T-helper 2 cell treated with Interferon-gamma antibody and Interleukin-4, amounts not matched to agents 5 μg/mL and 100 μg/mL, for 36 hours (primary cell): ENCODE measurements around the gene DNM1L.
"Not testable (repeated sequence)": the region's sequence is repeated elsewhere in the genome, so short reads cannot be mapped to it uniquely, and the experiment has no call there.

Experiments used
- DNase-seq: peaks from one replicate; pipeline ENCODE4 v3.0.0; 2021; ENCODE audit warnings: low spot score
- H3K27ac Mint-ChIP-seq: one replicate; pipeline ENCODE4 v1.8.0; 2021; ENCODE audit warnings: mild to moderate bottlenecking, mixed read lengths
- H3K27me3 Mint-ChIP-seq: one replicate; pipeline ENCODE4 v1.8.0; 2021; ENCODE audit warnings: low read depth, mixed read lengths
- H3K36me3 Mint-ChIP-seq: one replicate; pipeline ENCODE4 v1.8.0; 2021; ENCODE audit warnings: low read depth, mixed read lengths
- H3K4me1 Mint-ChIP-seq: one replicate; pipeline ENCODE4 v1.8.0; 2021; ENCODE audit warnings: low read depth, mixed read lengths
- H3K4me3 Mint-ChIP-seq: one replicate; pipeline ENCODE4 v1.8.0; 2022; ENCODE audit warnings: mild to moderate bottlenecking, moderate library complexity, mixed read lengths
- H3K9me3 Mint-ChIP-seq: one replicate; pipeline ENCODE4 v1.8.0; 2021; ENCODE audit warnings: mixed read lengths

DNM1L gene

DNA sequence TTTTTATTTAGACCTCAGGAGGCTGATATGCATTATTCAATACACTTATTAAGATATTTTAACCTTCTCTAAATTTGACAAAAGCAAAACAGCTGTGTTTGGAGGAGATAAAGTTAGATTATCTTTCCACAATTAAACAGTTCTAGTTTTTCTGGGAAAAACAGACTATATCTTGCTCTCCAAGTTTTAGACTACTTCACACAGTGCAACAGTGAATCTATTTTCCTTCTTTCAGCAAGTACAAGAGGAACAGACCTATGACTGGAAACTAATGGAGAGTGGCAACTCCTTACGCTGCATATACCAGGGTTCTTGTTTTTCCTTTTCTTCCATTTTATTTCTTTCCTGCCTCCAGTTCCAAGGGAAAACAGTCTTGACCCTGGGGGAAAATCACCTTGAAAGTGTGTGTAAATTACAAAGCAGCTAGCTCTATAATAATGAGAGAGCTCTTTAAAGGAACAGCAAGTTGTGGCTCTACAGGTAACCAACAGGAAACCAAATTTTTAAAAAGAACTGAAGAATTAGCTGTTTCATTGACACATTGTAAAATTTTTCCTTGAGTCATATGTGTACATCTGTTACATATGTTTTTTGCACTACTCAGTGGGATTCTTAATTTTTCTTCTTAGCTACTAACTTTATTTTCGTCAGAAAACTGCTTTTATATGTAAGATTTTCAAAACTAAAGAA lies 27.4 kb downstream of the DNM1L start:
- H3K4me3 Mint-ChIP-seq: peak overlapping the region; percentile 37
- peak overlapping the region; percentile 56 for H3K27ac Mint-ChIP-seq
- peaks cover 37% of the 10 kb centered on the region for H3K36me3 Mint-ChIP-seq

DNA sequence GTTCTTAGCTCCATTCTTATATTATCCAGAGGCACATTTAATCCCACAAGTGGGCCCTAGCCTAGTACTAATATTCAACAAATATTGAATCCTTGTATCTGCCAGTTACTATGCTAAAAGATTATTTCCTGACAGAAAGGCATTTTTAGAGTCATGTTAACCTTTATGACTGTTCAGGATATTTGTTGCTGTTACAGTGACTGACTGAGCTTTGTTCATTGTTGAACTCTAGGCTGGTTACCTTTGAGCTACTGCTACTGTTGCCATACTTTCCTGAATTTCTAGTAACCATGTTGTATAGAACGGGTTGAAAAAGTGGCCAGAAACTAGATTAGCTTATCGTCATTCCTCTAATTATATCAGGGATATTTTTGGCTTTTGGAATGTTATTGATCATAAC lies 29.8 kb downstream of the DNM1L start:
- Mint-ChIP-seq H3K36me3 (peaks cover 35% of the 10 kb centered on the region), H3K27ac (no peak overlapping the region), H3K4me1 (peaks cover 36% of the 10 kb centered on the region), H3K4me3 (no peak overlapping the region), H3K27me3 (no peaks in the 10 kb centered on the region), H3K9me3 (no peaks in the 10 kb centered on the region)
- no peak for DNase-seq

More for the DNA sequence above, 27.4 kb downstream of the DNM1L start:
- DNase-seq: no peak
- Mint-ChIP-seq H3K4me1 (peaks cover 47% of the 10 kb centered on the region), H3K9me3 (no peaks in the 10 kb centered on the region), H3K27me3 (no peaks in the 10 kb centered on the region)

DNA sequence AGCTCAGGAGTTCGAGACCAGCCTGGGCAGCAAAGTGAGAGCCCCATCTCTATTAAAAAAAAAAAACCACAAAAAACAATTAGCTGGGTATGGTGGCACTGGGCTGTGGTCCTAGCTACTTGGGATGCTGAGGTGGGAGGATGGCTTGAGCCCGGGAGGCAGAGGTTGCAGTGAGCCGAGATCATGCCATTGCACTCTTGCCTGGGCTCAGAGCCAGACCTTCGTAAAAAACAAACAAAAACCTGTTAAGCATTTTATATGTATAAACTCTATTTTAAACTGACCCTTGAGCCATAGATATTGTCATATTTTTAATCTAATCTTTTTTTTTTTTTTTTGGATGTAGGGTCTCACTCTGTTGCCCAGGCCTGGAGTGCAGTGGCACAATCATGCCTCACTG lies 35.7 kb downstream of the DNM1L start:
- H3K27me3 Mint-ChIP-seq: no peaks in the 10 kb centered on the region
- no peak overlapping the region for H3K4me3 Mint-ChIP-seq
- peaks cover 31% of the 10 kb centered on the region for H3K36me3 Mint-ChIP-seq
- H3K9me3 Mint-ChIP-seq: no peaks in the 10 kb centered on the region
- DNase-seq: no peak
- H3K27ac Mint-ChIP-seq: no peak overlapping the region
- H3K4me1 Mint-ChIP-seq: peaks cover 5% of the 10 kb centered on the region

DNA sequence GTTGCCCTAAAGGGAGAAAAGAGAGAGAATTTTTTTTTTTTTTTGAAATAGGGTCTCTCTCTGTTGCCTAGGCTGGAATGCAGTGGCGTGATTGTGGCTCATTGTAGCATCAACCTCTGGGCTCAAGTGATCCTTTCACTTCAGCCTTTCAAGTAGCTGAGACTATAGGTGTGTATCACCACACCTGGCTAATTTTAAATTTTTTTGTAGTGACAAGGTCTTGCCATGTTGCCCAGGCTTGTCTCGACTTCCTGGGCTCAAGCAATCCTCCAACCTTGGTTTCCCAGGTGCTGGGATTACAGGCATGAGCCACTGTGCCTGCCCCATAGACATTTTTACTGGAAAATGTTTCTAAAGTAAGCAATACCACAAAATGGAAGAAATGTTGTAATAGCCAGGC lies 39.8 kb downstream of the DNM1L start:
- no peak overlapping the region for H3K27ac Mint-ChIP-seq
- no peak for DNase-seq
- H3K4me1 Mint-ChIP-seq: no peaks in the 10 kb centered on the region
- H3K36me3 Mint-ChIP-seq: peaks cover 30% of the 10 kb centered on the region
- H3K9me3 Mint-ChIP-seq: no peaks in the 10 kb centered on the region
- H3K27me3 Mint-ChIP-seq: no peaks in the 10 kb centered on the region
- no peak overlapping the region for H3K4me3 Mint-ChIP-seq

DNA sequence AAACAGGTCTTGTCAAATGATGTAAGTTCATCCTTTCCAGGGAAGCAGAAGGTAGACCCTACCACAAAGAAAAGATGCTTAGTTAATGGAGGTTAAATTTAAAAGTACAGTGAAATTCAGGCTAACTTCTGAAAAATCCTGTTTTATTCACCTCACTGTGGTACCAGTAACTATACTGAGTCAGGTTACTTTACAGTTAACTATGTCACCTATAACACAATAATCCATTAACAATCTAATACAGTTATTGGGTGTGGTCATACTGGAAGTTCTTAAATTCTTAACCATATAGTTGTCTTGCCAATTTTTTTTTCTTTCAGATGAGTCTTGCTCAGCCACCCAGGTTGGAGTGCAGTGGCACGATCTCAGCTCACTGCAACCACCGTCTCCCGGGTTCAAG lies 46.2 kb downstream of the DNM1L start:
- H3K4me3 Mint-ChIP-seq, H3K4me1 Mint-ChIP-seq, H3K9me3 Mint-ChIP-seq, H3K27me3 Mint-ChIP-seq, H3K27ac Mint-ChIP-seq, DNase-seq: not testable (repeated sequence)
- H3K36me3 Mint-ChIP-seq: peaks cover 49% of the 10 kb centered on the region

DNA sequence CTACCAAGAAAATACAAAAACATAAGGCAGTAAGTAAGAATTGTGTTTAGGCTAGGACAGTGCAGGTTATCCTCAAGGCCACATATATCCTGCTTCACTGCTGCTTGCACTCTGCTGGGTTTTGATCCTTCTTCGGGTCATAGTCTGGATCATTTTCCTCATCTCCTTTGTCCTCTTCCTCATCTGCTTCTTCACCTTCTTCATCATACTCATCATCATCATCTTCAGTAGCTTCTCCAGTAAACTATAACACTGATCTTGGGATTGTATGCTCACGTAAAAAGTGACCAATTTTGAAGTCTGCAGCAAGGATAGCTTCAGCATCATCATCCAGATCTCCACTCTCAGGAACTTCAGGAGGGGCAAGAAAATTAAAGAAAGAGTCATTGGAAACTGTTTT lies 47.2 kb downstream of the DNM1L start:
- Mint-ChIP-seq H3K27ac (peak overlapping the region; percentile 1), H3K4me3 (no peak overlapping the region), H3K9me3 (no peaks in the 10 kb centered on the region), H3K36me3 (peaks cover 51% of the 10 kb centered on the region), H3K4me1 (peaks cover 4% of the 10 kb centered on the region), H3K27me3 (no peaks in the 10 kb centered on the region)
- no peak for DNase-seq

DNA sequence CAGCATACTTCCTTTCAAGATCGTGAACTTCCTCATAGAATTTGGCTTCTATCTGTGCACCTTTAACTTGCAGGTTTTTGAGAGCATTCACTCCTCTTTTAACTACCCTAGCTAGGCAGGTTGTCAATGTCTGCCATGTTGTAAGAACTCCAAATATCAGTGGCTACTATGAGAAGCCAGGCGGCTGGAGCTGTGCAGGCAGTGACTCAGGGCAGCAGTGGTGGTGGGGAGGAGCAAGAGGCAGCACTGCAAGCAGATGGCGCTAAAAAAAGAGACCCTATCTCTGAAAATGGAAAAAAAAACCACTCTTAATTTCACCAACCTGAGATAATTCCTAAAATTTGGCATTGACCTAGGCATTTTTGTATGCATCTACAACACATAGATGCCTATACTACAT lies 48.1 kb downstream of the DNM1L start:
- Mint-ChIP-seq H3K27ac (peak overlapping the region; percentile 35), H3K36me3 (peaks cover 47% of the 10 kb centered on the region), H3K4me1 (peaks cover 4% of the 10 kb centered on the region), H3K27me3 (no peaks in the 10 kb centered on the region), H3K9me3 (no peaks in the 10 kb centered on the region), H3K4me3 (no peak overlapping the region)
- DNase-seq: no peak

DNA sequence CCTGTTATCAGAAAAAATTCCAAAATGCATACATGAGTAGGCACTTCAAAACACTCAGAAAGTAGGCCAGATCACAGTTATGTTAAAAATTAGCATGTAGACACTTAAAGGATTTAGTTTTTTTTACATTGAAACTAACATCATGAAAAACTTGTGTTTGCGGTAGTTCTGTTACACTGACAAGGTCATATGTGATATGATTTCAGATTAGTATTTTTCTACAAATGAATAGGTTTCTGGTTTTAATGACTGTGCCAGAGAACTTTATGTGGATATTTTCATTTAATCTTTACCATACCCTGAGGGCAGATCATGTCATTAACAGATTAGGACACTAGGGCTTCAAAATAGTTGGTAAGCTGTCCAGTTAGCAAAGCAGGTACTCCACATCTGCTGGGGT lies 55.9 kb downstream of the DNM1L start:
- peaks cover 1% of the 10 kb centered on the region for H3K4me1 Mint-ChIP-seq
- H3K9me3 Mint-ChIP-seq: no peaks in the 10 kb centered on the region
- H3K36me3 Mint-ChIP-seq: peaks cover 46% of the 10 kb centered on the region
- no peak for DNase-seq
- no peak overlapping the region for H3K4me3 Mint-ChIP-seq
- no peaks in the 10 kb centered on the region for H3K27me3 Mint-ChIP-seq
- H3K27ac Mint-ChIP-seq: no peak overlapping the region

DNA sequence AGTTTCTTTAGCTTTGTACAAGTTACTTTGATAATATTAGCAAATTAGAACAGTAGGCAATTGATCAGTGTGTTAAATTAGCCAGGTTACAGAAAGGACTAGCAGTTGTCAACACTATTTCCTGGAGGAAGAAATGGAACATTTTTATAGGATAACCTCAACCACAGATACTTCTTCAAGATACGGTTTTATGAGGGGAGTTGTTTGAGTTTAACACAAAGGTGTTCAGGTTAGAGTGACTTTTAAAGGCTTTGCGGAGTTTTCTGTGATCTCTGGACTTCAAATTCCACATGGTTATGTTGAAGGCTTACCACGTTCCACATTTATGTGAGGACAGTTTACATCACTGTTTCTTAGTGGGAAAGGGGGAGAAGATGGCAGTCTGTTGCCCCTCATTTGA lies 57.3 kb downstream of the DNM1L start:
- Mint-ChIP-seq H3K9me3 (no peaks in the 10 kb centered on the region), H3K4me1 (peaks cover 1% of the 10 kb centered on the region), H3K4me3 (no peak overlapping the region), H3K27me3 (no peaks in the 10 kb centered on the region), H3K36me3 (peaks cover 45% of the 10 kb centered on the region), H3K27ac (no peak overlapping the region)
- DNase-seq: no peak

DNA sequence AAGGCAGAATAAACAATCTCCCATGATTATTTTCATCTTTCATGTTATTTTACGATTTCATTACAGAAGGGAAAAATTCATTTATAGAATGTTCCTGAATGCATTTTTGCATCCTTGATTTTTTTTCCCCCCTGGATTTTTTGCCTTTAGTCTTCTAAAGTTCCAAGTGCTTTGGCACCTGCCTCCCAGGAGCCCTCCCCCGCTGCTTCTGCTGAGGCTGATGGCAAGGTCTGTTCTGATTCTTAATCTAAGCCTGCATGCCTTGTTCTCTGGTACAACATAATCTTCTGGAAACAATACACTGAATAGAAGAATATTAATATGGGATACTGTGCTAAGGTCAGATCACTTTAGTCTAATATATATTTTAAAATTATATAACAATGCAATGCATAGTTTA lies 58.6 kb downstream of the DNM1L start:
- Mint-ChIP-seq H3K9me3 (no peaks in the 10 kb centered on the region), H3K4me3 (no peak overlapping the region), H3K27me3 (no peaks in the 10 kb centered on the region), H3K27ac (no peak overlapping the region), H3K36me3 (peaks cover 49% of the 10 kb centered on the region), H3K4me1 (peaks cover 4% of the 10 kb centered on the region)
- no peak for DNase-seq

DNA sequence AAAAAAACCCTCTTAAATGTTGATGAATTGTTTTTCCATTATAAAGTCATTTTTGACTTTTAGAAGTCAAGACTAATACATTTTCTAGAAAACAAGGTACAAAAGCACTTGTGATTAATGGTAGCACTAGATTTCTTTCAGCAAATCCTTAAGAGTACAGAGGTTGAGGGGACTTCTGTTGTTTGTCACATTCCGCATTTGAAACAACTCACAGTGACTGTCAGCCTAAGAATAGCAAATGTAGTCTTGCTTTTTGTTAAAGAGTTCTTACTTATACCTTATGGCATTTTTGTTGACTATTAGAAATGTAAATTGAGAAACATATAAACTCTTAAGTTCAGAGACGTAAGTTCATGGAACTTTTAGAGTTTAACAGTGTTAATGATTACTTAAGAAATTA lies 60.2 kb downstream of the DNM1L start:
- Mint-ChIP-seq H3K27me3 (no peaks in the 10 kb centered on the region), H3K36me3 (peaks cover 50% of the 10 kb centered on the region), H3K9me3 (no peaks in the 10 kb centered on the region), H3K4me3 (no peak overlapping the region), H3K27ac (no peak overlapping the region), H3K4me1 (peaks cover 8% of the 10 kb centered on the region)
- DNase-seq: no peak

DNA sequence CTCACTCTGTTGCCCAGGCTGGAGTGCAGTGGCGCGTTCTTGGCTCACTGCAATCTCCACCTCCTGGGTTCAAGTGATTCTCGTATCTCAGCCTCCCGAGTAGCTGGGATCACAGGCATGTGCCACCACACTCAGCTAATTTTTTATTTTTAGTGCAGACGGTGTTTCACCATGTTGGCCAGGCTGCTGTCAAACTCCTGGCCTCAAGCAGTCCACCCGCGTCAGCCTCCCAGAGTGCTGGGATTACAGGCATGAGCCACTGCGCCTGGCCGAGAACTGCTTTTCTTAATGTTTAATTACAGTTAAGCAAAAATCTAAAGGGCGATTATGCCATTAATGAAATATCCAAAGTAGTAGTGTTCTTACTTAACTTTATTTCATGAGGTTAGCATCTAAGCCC lies 63.0 kb downstream of the DNM1L start:
- peaks cover 56% of the 10 kb centered on the region for H3K36me3 Mint-ChIP-seq
- peaks cover 8% of the 10 kb centered on the region for H3K4me1 Mint-ChIP-seq
- no peaks in the 10 kb centered on the region for H3K9me3 Mint-ChIP-seq
- H3K27me3 Mint-ChIP-seq: no peaks in the 10 kb centered on the region
- H3K27ac Mint-ChIP-seq: no peak overlapping the region
- no peak overlapping the region for H3K4me3 Mint-ChIP-seq
- no peak for DNase-seq

DNA sequence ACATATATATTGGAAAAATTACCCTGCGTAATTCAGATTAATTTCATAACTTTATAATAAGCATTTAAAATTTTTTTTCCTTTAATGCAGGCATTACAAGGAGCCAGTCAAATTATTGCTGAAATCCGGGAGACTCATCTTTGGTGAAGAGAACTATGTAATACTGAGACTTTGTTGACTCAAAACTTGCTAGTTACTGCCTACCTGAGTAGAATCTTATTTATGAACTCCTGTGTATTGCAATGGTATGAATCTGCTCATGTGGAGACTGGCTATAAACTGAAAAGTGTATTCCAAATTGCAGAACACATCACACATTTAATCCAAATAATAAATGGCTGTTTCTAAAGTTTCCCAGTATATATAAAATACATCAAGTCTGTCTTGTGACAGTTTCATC lies 64.2 kb downstream of the DNM1L start:
- Mint-ChIP-seq H3K36me3 (peaks cover 59% of the 10 kb centered on the region), H3K4me1 (peaks cover 7% of the 10 kb centered on the region), H3K27me3 (no peaks in the 10 kb centered on the region), H3K9me3 (no peaks in the 10 kb centered on the region), H3K4me3 (no peak overlapping the region), H3K27ac (no peak overlapping the region)
- DNase-seq: no peak

DNA sequence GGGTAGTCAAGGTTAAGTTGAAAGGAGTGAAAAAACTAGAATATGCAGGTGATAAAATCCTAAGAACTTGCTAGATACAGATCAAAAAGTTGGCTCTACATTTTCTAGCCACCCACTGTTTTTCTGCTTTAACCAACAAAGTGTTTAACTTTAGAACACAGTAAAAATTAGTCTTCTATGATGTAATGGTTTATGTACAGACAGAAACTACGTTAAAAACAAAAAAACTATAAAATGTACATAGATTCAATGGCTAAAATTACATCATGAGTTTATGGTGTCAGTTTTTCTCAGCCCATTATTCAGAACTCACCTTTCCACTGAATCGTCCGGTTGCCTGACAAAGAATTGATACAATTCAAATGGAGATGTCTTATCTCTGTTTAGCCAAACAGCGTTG lies 74.5 kb downstream of the DNM1L start:
- peak overlapping the region; percentile 23 for H3K27ac Mint-ChIP-seq
- peaks cover 32% of the 10 kb centered on the region for H3K36me3 Mint-ChIP-seq
- peak overlapping the region; percentile 74 for H3K4me3 Mint-ChIP-seq
- peaks cover 19% of the 10 kb centered on the region for H3K4me1 Mint-ChIP-seq
- no peaks in the 10 kb centered on the region for H3K27me3 Mint-ChIP-seq
- no peaks in the 10 kb centered on the region for H3K9me3 Mint-ChIP-seq
- DNase-seq: no peak

DNA sequence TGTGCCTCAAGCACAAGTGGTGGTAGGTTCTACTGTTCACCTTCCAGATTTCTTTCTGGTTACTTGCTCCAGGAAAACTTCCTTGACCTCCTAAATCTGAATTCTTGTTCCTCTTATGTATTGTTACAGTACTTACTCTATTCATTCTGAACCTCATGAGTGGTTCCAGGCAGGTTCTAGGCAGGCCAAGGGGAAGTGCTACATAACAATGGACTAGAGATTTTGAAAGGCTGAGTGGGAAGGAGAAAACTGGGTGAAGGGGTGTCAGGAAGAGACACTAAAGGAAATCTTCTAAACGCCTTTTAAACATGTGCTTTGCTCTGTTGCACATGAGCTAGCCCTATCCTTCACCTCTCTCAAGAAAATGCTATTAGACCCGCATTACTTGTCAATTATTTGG lies 75.0 kb downstream of the DNM1L start:
- no peaks in the 10 kb centered on the region for H3K27me3 Mint-ChIP-seq
- H3K4me3 Mint-ChIP-seq: peak overlapping the region; percentile 74
- DNase-seq: no peak
- H3K27ac Mint-ChIP-seq: peak overlapping the region; percentile 48
- H3K9me3 Mint-ChIP-seq: no peaks in the 10 kb centered on the region
- H3K36me3 Mint-ChIP-seq: peaks cover 32% of the 10 kb centered on the region
- H3K4me1 Mint-ChIP-seq: peaks cover 19% of the 10 kb centered on the region
